Fibroblast of pulmonary artery (primary cell): ENCODE results near the gene FKRP.

Source experiments
- DNase-seq: peaks from one replicate; pipeline ENCODE4 v3.0.0-alpha.2; 2010; ENCODE audit warnings: low read depth
- H3K4me3 ChIP-seq: replicated peaks from 2 replicates; pipeline ENCODE4 v1.5.1; 2011; ENCODE audit warnings: low read depth, mild to moderate bottlenecking, control low read depth, low read length, moderate library complexity
- CTCF ChIP-seq: IDR thresholded peaks from 2 replicates; pipeline ENCODE4 v1.5.1; 2011; ENCODE audit warnings: mild to moderate bottlenecking, control low read depth, low read length, inconsistent platforms; ENCODE audit errors: missing control alignments

FKRP gene

DNA sequence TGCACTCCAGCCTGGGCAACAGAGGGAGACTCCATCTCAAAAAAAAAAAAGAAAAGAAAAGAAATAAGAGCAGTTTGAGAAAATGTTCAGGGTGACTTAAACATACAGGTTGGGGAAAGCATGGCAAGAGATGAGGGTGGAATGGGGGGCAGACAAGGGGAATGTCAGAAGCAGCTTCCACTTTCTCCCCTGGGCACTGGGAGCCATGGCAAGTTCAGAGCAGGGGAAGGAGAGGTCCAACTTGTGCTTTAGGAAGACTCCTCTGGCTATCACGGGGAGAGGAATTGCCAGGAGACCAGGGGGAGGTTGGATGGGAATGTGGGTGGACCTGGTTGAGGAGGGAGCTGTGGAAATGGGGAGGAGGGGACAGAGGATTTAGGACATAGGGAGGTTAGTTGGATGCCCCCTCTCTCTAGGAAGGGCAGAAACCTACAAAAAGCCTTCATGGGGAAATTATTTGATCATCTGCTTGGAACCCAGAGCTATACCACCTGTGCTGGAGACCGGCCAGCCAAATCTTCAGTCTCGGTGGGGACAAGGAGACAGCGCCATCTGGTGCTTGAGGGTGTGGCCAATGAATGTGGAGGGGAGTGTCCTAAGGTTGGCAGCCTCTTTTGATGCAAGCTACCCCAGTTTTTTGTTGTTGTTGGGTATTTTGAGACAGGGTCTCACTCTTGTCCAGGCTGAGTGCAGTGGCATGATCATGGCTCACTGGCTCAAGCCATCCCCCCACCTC lies 7.7 kb downstream of the FKRP start:
- no peak overlapping the region for H3K4me3 ChIP-seq
- peak; percentile 45 for TF ChIP-seq CTCF
- no peak for DNase-seq

GRCh38 chr19:46755077-46755852 lies 9.4 kb downstream of the FKRP start:
- H3K4me3 ChIP-seq = no peak overlapping the region
- TF ChIP-seq CTCF = no peak
- peak; percentile 81 for DNase-seq

GRCh38 chr19:46755853-46756543 lies 10.1 kb downstream of the FKRP start:
- H3K4me3 ChIP-seq = no peak overlapping the region
- DNase-seq = no peak
- TF ChIP-seq CTCF = no peak

DNA sequence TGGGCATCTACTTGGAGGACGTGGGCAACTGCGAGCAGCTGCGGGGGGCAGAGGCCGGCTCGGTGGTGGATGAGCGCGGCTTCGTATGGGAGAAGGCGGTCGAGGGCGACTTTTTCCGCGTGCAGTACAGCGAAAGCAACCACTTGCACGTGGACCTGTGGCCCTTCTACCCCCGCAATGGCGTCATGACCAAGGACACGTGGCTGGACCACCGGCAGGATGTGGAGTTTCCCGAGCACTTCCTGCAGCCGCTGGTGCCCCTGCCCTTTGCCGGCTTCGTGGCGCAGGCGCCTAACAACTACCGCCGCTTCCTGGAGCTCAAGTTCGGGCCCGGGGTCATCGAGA lies 10.7 kb downstream of the FKRP start:
- no peak overlapping the region for H3K4me3 ChIP-seq
- DNase-seq = no peak
- TF ChIP-seq CTCF = no peak

- no peak for TF ChIP-seq CTCF
- no peak for DNase-seq
Observed at GRCh38 chr19:46759206-46759605, 13.3 kb downstream of the FKRP start.

DNA sequence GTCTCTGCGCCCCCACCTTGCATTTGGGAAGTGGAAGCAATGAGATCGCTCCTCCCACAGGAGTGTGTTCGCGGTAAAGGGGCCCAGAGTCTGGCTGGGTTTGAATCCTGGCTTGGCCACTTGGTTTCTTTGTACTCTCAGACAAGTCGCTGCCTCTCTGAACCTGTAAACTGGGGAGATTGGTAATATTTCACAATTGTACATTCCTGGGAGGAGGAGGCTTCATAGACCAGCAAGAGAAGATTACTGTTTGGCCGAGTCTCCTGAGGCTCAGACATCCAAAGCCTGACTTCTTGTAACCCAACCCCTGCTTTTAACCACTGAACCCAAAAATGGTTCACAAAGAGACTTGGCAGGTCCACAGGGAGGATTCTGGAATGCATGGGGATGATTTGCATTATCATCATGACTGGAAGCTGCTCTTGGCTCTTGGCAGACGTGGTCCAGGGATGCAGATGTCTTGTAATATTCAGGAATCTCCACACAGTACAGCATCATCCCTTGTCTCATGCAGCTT lies 14.0 kb downstream of the FKRP start:
- no peak overlapping the region for H3K4me3 ChIP-seq
- no peak for TF ChIP-seq CTCF
- DNase-seq = peak; percentile 75

More at GRCh38 chr19:46759206-46759605, 13.3 kb downstream of the FKRP start:
- no peak overlapping the region for H3K4me3 ChIP-seq
